ENCODE results near the gene TNFRSF14.

TNFRSF14 gene

GRCh38 chr1:2605509-2606395 lies 49.6 kb downstream of the TNFRSF14 start:
- TF ChIP-seq CTCF (IDR thresholded peaks at IDR 0.05) (no peak), ZFX (IDR thresholded peaks at IDR 0.05; ENCODE audit: borderline replicate concordance) (no peak)
- no peak overlapping the region for H3K27ac ChIP-seq

GRCh38 chr1:2606396-2606880 lies 50.3 kb downstream of the TNFRSF14 start:
- TF ChIP-seq CTCF (IDR thresholded peaks at IDR 0.05), result no peak
- no peak for TF ChIP-seq ZFX (IDR thresholded peaks at IDR 0.05; ENCODE audit: borderline replicate concordance)

DNA sequence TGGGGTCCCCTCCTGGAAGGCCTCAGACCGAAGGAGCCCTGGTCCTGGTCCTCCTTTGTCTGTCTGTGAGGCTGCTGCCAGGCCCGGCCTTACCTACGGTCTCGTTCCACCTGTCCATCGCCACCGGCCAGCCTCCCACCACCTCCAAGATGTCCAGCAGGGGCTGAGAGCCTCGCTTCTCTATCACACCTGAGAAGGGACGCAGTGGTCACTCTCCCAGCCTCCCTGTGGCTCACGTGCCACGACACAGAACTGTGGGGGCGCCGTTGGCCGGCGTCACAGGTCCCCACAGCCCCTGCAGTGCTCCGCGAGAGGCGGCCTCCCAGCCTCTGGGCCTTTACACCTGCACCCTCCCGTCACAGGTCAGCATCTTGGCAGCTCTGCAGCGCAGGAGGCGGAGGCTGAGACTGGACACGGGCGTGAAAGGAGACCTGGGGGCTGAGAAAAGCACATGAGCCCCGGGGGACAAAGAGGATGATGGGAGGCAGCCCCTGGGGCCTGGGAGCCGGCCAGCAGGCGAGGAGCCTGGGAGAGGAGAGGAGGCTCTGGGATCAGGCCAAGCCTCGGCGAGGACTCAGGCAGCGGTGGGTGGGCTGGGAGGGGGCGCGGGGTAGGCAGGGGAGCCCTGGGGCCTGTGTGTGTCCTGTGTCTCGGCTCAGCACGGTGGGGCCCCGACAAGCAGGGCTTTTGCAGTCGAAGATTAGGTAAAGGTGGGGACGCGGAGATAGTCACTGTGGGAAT lies 50.9 kb downstream of the TNFRSF14 start:
- TF ChIP-seq ZFX (IDR thresholded peaks at IDR 0.05; ENCODE audit: borderline replicate concordance) (no peak), CTCF (IDR thresholded peaks at IDR 0.05) (no peak)
- H3K27ac ChIP-seq, result no peak overlapping the region

More at GRCh38 chr1:2606396-2606880, 50.3 kb downstream of the TNFRSF14 start:
- H3K27ac ChIP-seq, result no peak overlapping the region

GRCh38 chr1:2607641-2608091 lies 51.5 kb downstream of the TNFRSF14 start:
- no peak overlapping the region for H3K27ac ChIP-seq
- TF ChIP-seq ZFX (IDR thresholded peaks at IDR 0.05; ENCODE audit: borderline replicate concordance) (no peak), CTCF (IDR thresholded peaks at IDR 0.05) (no peak)

DNA sequence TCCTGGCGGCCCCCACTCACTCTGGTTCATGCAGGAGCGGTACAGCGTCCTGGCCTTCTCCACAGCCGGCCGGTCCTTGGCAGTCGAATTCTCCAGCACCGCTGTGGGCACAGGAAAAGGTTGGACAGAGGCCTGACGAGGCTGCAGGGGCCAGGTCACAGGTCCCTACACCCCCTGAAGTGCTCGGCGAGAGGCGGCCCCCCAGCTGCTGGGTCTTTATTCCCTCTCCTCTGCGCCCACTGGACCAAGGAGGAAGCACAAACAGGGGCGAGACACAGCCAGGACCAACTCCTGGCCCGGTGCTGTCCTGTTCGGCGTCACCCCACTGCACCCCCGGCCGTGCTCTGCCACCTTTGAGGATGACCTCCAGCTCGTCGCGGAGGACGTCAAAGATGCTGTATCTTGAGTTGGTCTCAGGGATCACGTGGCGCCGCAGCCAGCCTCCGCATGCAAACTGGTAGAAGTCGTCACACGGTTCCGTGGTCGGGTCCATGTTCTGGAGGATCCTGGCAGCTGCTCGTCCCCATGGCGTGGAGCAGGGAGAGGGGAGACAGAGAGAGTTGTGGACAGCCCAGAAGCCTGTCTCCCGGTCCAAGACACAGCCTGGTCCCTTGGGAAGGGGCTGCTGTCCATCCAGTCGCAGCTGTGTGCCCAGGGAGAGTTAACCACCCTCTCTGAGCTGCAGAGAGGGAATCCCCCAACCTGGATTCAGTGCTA lies 53.3 kb downstream of the TNFRSF14 start:
- no peak overlapping the region for H3K27ac ChIP-seq
- no peak for TF ChIP-seq CTCF (IDR thresholded peaks at IDR 0.05)
- TF ChIP-seq ZFX (IDR thresholded peaks at IDR 0.05; ENCODE audit: borderline replicate concordance), result no peak

DNA sequence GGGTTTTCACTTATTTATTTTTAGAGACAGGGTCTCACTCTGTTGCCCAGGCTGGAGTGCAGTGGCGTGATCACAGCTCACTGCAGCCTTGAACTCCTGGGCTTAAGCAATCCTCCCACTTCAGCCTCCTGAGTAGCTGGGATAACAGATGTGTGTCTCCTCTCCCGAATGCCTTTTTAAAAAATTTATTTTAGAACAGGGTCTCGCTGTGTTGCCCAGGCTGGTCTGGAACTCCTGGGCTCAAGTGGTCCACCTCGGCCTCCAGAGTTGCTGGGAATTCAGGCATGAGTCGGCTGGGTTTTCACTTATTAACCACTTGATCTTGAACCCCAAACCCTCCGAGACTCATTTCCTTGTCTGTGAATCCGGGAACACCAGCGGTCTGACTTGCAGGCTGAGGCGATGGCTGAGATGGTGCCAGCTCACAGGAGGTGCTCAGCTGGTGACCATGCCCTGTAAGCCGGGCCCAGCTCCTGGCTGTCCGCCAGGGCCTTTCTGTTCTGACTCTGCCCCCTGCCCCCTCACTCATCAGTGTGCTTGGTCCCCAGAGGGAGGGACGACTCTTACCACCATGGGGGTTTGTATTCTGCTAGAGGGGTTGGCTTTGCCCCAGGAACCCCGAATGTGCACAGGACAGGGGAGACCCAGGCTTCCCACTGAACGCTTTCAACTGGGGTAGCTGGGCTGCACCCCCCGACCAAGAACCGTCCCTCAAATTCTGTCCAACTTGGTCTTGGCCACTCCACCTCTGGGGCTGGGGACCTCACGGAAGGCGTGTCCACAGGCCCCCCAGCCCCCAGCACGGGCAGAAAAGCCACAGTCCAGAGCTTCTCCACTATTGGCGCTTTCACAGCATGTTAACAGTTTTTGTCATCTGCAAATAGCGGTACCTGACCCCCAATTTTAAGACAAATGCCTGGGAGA lies 54.1 kb downstream of the TNFRSF14 start:
- no peak overlapping the region for H3K27ac ChIP-seq
- TF ChIP-seq ZFX (IDR thresholded peaks at IDR 0.05; ENCODE audit: borderline replicate concordance) (no peak), CTCF (IDR thresholded peaks at IDR 0.05) (no peak)

Data from 22Rv1 (cell line).